HPDE6-E6E7 (cell line): Measurements from ENCODE around the gene DAB2IP.
A peak's percentile ranks its signal among the peaks of the same experiment; 100 is the strongest.
"Not testable (repeated sequence)": the region's sequence is repeated elsewhere in the genome, so short reads cannot be mapped to it uniquely, and the experiment has no call there.

ENCODE experiments used
- DNase-seq: peaks from one replicate; pipeline ENCODE4 v3.0.0; 2011; ENCODE audit warnings: missing footprints; ENCODE audit errors: extremely low spot score

DAB2IP gene

DNA sequence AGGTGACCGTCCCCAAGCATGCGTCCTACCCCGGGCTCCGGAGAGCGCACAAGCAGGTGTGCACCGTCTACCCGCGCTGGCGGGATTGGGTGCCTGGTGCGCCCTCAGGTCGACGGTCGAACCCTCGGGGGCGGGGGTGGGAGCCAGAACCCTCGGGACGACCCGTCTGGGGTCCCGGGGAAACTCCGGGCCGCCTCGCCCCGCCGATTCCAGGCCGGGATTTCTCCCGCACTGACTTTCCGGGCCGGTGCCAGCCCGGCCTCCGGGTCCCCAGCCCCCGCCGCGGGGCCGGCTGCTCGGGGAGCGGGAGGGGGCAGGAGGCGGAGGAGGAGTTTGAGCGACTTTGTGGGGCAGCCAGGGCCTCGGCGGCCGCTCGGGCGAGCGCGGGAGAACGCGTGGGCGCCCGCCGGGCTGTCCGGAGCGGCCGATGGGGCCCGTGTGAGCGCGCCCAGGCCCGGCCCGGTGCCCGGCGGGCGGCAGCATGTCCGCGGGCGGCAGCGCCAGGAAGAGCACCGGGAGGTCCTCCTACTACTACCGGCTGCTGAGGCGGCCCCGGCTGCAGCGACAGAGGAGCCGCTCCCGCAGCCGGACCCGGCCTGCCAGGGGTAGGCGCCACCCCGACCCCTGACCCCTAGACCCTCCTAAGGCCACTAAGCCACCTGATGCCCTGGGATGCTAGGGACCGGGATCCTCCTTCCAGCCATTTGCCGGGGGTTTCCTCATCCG is at the start of gene DAB2IP:
TSS of gene DAB2IP (plus strand) at position 340 of the 726 bp plus-strand sequence. CDS start at position 482, 142 bp downstream.
- no peak for DNase-seq

DNA sequence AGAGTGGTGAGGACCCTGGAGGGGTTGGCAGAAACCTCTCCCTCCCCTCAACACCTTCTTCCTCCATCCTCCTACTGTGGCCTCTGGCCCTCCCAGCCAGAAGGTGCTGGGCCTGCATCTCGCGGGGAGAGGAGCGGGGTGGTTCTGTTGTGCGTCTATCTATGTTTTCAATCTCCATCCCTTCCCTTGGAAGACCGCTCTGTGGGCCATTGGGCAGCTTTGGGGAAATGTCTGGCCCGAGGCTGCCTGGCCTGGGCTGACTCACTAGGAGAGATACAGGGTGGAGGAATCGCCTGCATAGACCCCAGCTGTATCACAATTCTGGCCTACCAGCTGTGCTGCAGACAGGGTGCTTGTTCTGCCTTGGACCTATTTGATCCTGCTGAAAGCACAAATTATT is 48.4 kb upstream of the DAB2IP start:
- DNase-seq: no peak

DNA sequence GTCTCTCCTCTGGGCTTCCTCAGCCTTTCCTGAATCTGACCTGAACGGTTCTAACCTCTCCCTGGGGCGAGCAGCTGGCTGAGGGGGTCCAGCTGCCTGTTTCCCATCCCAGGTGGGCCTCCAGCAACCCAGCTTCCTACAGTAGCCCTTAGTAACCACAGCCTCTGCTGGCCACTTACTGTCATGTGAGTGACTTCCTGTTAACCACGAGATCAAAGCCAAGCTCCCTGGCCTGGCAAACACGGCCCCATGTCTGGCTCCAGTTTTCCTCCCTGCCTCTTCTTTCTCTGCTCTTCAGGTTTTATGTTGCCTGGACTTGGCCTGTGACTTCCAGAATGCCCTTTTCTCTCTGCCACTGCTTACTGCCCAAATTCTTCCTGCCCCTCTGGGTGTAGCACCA is 47.2 kb upstream of the DAB2IP start:
- DNase-seq: no peak

DNA sequence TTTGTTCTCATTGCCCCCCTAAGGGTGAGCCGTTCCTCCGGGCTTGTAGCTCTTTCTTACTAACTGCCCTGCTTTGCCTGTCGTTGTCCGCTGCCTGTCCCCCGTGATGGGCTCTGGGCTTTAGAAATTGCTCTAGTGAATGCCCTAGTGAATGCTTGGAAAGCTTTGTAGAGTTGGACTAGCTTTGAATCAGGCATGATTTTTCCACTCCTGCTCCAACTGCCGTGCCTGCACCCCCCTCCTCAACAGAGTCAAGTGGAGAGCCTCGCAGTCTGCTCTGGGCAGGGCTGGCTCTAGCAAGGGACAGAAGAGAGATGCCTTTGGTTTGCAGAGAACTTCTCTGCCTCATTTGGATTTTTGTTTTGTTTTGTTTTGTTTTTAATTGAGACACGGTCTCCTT is 46.8 kb upstream of the DAB2IP start:
- DNase-seq: no peak

DNA sequence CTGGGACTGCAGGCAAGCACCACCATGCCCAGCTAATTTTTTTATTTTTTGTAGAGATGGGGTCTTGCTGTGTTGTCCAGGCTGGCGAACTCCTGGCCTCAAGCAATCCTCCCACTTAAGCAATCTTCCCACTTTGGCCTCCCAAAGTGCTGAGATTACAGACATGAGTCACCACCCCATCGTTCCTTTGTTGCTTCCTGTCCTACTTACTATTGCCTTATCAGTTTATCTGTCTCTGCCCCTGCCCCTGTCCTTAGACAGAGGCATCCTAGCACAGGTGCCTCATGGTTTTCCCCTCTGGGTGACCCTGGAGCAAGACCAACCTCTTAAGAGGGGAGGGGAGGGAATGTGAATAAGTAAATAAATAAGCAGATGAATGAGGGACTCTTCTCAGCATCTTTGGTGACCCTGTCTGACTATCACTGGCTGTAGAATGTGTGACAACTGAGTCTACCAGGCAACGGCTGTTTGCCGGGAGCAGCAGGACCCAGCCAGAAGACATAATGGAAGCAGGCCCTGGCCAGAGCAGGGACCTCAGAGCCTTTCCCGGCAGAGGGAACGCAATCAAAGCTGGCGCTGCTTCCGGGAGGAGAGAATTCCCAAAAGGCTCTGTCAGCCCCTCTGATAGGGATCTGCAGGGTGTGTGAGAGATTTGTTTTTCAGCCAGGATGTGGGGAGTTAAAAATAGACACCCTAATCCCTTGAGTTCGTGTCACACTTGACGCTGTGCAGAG is 43.8 kb upstream of the DAB2IP start:
- no peak for DNase-seq

DNA sequence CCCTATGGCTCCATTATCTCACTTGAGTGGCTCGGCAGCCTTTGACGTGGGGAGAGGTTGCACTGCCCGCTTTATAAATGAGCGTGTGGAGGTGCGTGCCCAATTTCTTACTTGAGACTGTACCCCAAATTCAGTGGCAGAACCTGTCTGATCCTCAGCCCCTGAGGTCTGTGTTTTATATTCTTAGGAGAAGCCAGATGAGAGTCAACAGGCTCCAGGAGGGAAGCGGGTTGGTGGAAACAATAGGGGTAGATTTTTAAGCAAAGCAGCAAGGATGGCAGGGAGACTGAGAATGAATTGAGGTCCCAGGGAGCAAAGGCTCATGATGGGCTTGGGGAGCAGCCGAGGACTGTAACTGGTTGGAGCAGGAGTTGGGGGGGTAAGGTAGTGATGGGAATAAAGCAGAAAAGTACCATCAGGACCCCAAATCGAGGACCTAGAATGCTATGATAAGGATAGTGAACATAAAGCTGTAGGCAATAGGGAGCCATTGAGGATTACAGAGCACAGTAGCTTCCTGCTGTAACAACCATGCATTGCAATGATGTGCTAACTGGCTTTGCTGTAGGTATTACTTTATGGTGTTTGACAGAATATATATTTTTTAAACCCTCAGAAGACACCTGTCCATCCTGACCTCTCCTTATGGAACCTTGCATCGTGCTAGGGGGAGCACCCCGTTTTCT is 43.1 kb upstream of the DAB2IP start:
- no peak for DNase-seq

DNA sequence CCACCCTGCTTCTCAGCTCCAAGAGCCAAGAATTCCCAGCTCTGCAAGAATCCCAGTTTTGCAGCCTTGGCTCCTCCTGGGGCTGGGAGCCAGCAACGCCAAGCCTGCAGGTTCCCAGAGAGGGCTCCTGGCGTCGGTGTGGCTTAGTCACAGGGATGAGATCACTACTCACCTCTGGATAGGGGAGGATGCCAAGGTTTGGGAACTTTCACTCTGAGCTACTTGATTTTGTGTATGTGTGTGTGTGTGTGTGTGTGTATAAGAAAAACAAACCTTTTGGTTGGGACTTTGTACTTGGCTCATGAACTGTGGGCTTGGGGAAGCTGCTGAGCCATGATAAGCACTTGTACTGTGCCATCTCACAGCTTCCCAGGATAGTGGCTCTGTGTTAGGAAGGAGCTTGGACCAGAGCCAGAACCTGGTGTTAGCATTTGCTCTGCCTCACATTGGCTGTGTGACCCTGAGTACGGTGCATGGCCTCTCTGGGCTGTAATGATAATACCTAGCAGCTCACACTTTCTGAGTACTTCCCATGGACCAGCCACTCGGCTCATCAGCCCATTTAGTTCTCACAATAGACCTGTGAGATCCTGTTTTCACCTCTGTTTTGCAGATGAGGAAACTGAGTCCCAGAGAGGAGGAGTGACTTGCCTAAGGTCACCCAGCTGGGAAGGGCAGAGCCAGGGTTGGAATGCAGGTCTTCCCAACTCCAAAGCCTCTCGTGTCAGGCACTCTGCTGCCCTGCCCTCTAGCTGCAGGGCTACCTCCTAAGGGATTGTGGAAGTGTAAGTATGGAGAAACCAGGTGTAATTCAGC is 41.4 kb upstream of the DAB2IP start:
- DNase-seq: peak; percentile 90

DNA sequence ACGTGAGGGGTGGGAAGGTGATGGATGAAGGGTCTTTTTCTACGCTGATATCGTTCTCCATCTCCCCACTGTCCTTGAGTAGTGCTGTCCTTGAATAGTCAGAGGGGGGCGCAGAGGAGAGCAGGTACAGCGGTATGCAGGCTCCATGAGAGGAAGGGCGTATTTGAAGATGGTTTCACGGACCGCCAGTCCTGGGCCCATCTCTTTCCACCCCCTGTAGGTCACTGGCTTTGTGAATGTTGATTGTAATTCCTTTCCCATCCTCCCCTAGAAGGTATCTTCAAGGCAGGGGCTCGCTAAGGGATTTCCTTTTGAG is 40.8 kb upstream of the DAB2IP start:
- no peak for DNase-seq

DNA sequence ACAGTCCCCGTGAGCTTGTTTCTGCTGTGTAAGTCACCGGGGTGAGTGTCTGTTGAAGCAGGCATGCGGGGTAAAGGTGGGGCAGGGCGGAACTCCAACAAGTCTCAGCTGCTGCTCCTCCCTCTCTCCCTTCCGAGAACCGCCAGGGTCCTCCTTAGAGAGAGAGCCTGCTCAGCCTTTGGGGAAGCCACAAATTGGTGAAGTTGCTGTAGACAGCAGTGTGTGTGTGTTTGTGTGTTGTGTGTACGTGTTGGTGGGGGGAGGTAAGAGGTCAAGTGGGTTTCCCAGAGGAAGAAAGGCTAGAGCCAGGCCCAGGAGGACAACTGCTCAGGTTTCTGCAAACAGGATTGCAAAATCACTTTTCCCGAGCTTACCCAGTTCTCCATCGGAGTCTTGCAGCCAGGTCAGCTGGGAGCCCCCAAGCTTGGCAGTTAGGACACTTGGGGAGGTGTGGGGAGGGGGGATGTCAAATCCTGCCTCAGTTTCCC is 38.9 kb upstream of the DAB2IP start:
- peak; percentile 69 for DNase-seq

DNA sequence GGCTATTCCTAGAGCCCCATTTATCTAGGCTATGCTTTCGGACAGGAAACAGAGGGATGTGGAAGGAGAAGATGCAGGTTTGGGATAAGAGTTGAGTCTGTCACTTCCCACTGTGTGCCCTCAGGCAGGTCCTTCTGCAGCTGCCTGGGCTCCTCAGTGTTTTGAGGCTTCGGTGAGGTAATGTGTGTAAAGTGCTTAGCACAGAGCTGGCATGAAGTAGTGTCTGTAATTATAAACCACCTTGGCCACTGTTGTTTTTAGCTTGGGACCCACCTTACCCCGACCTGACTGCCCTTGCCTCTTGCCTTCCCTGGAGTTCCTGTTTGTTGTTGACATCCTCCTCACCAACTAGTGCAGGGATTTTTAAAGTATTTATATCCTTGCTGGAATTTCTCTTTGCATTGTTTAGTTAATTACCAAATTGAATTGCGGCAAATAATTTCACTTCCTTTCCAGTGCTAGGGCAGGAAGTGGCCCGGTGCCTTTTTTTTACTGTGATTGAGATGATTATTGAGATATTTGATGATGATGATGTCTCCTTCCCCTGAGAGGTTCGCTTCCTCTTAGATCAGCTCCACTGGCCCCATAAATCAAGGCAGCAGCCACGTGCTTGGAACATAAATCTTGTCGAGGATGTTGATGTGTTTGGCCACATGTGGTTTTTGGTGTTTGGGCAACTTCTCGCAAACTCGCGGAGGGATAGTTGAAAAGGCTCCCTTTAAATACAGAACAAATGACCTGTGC is 38.3 kb upstream of the DAB2IP start:
- DNase-seq: no peak

DNA sequence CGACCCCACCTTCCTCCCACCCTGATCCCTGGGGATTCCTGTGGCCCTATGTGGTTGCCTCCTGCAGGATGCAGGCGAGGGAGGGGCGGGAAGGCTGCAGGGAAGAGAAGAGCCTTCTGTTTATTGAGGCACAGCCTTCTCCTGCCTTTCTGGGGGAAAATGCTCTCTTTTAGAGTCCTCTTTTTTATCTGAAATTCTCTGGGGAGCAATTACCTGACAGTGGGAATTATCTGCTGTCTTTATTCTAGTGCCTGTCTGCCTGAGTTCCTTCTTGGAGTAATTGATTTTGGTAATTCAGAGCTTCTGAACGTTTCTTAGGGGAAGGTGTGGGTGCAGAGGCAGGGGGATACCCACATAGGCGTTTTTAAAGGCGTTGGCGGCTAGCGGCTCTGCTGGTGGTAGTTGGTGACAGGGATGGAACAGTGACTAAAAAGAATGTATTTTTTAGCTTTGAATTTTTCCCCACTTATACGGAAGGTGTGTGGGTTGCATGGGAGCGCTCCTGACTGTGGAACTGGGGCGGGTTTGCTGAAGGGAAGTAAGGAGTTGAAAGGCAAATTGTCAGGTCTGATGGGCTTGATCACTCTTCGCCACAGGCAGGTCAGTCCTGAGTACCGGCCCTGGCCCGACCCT is 35.2 kb upstream of the DAB2IP start:
- no peak for DNase-seq

DNA sequence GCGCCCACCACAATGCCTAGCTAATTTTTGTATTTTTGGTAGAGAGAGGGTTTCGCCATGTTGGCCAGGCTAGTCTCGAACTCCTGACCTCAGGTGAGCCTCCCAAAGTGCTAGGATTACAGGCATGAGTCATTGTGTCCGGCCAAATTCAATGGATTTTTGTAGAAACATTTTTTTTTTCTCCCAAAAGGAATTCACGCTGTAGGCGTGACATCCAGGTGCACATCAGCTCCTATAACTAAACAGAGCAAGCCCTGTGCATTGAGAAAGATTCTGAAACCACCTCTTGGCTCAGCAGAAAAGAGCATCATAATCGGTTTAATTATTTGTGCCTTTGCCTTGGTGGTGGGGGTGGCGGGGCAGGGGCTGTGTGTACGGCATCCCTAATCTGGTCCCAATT is 32.9 kb upstream of the DAB2IP start:
- no peak for DNase-seq

DNA sequence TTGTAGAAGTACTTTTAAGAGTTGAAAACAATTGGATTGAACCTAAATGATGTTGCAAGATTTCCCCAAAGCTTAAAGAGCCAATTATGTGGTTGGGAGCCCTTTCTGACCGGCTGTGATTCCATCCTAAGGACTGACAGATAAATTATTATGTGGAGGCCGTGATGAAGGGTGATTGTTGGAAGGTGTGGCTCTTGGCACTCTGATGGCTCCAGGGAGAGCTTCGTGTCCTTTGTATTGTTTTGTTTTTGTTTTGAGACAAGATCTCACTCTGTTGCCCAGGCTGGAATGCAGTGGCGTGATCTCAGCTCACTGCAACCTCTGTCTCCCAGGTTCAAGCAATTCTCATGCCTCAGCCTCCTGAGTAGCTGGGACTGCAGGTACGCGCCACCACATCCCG is 32.5 kb upstream of the DAB2IP start:
- not testable (repeated sequence) for DNase-seq

DNA sequence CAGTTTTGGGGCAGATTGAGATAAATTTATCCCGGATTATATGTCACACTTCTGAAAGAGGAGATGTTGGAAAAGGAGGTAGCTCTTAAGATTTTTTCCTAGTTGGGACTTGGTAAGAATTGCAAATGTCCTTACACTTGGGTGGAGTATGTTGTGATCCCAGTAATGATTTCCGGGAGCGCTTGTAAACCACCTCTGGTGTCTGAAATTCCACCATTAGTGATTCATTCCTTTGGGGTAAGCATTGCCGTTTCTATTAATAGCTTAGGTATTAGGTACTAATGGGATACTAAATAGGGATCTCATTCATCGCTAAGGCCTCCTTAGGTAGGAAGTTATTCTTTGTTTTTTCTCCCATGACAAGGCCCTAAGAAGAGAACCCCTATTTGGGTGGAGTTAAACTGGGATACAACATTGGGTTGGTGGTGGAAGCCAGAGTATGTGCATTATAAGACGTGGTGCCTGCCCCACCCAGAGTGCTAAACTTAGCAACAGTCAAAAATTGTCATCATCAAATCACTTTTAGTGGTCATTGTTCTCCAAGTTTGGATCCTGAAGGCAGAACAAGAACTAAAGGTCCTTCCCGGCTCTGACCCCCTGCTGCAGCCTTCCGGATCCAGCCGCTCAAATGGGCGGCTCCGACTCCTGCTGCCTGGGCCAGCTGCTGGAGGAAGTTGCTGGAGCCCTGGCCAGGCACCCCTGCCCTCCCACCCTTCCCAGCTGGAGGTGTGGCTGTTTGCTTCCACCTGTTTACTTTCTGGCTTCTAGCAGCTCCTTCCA is 31.7 kb upstream of the DAB2IP start:
- no peak for DNase-seq

DNA sequence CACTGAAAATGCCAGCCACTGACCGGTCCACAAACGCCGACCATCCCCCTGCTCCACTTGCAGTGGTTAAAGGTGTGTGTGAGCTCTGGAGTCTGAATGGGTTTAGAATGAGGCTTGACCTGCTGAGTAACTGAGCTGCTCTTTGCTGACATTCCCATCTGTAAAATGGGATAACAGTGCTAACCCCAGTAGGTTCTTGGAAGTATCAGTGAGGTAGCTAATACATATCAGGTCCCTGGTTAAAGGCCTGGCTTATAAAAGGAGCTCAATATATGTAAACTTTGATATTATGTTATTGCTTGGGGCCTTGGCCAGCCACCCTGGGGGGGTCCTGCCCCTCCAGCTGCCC is 31.1 kb upstream of the DAB2IP start:
- DNase-seq: no peak

DNA sequence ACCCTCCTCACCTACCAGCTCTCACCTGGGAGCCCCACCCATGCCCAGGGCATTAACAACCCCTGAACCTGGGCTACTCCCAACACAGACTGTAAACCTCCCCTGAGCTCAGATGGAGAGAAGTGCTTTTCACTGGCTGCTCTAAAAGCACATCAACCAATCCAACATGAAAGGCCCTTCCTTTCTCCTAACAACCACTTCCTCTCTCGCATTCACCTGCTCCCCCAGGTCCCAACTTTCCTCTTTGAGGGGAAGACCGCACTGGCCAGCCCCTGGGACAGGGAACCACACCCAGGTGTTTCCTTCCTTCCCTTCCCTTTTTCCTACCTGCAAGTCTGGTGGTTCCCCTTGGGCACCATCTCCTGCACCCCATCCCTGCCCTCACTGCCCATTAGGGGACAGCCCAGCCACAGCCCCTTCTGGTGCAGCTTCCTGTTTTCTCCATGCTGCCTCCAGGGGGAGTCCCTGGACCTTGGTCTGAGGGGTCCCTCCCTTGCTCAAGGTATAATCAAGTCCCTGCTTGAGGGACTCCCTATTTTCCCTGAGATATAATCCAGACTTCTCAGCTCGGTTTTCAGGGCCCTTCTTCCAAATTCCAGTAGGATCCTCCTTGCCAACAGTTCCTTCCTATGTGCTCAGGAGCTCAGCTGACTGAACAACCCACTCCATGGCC is 30.5 kb upstream of the DAB2IP start:
- DNase-seq: no peak

DNA sequence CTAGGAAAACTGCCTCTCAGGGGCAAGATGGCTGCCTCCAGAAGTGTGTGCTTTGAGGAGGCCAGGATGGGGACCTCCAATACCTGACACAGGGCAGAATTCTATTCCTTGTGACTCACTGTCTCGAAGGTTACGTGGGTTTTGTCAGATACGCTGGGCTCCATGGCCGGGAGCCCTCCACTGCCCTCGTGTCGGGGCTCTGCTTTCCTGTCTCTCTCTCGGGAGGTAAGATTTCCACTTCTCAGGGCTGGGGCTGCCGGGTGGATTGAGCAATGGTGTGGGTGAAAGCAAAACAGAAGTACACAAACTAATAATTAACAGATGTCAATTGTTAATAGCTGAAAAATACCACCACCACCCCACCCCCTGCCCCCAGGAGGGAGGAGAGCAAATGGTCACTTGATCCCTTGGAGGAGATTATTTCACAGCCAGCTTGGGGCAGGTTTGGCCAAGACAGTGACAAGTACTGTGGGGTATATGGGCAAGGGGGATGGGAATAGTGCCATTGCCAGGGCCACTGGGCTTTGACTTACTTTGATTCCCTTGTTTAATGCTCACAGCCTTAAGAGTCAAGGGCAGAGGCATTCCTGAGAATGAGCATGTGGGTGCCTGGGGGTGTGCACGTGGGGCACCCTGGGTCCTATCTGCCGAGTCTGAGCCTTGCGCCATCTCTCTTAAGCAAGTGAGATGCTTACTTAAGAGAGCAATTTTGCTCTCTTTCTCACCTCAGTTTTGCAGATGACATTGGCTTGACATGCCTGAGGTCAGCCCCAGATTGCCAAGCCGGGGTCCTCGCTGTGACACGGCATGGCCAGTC is 28.8 kb upstream of the DAB2IP start:
- DNase-seq: no peak

DNA sequence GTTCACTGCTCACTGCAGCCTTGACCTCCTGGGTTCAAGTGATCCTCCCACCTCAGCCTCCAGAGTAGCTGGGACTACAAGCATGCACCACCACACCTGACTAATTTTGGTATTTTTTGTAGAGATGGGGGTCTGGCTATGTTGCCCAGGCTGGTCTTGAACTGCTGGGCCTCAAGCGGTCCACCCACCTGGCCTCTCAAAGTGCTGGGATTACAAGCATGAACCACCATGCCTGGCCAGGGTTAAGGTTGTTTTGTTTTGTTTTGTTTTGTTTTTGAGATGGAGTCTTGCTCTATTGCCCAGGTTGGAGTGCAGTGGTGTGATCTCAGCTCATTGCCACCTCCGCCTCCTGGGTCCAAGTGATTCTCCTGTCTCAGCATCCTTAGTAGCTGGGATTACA is 28.0 kb upstream of the DAB2IP start:
- DNase-seq: not testable (repeated sequence)

DNA sequence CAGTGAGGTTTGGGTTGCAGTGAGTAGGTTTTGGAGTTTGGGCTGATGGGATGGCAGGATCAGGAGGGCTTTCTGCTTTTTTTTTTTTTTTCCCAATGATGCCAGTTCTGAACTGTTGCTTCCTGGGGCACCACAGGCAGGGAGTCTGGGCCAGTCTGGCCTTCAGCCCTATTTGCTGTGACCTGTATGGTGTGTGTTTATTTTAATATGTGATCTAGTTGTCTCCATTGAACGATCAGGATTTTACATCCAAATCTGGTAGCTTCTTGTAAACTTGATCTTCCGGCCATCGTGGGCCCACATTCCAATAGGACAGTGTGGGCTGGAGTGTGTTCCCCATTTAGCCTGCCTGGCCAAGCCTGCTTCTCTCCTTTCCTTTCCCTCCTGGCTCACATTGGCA is 25.8 kb upstream of the DAB2IP start:
- DNase-seq: no peak
